ENCODE data around the gene BTNL9. TPM values are rescaled to one million over a fixed set of nuclear protein-coding genes. Genes with fewer than 3 reads are reported as not detected.
"Not testable (repeated sequence)": the region's sequence is repeated elsewhere in the genome, so short reads cannot be mapped to it uniquely, and the experiment has no call there.

The BTNL9 gene
- total RNA-seq, 1 donor from 2014 or later = not detected

- H3K4me1 Mint-ChIP-seq (ENCODE audit: unreplicated experiment) = no peaks in the 10 kb centered on the region
- peak; percentile 81 for DNase-seq (ENCODE audit: extremely low spot score, unreplicated experiment)
- no peak for TF ChIP-seq CTCF (IDR thresholded peaks at IDR 0.05)
- H3K36me3 Mint-ChIP-seq (ENCODE audit: unreplicated experiment) = no peaks in the 10 kb centered on the region
- H3K4me3 Mint-ChIP-seq (ENCODE audit: unreplicated experiment) = no peak overlapping the region
- H3K9me3 Mint-ChIP-seq (ENCODE audit: unreplicated experiment) = no peaks in the 10 kb centered on the region
- no peak overlapping the region for H3K27ac Mint-ChIP-seq (ENCODE audit: unreplicated experiment)
- peaks cover 23% of the 10 kb centered on the region for H3K27me3 Mint-ChIP-seq (ENCODE audit: unreplicated experiment)
Observed at GRCh38 chr5:181044093-181044599, 4.1 kb downstream of the BTNL9 start.

- no peaks in the 10 kb centered on the region for H3K4me1 Mint-ChIP-seq (ENCODE audit: unreplicated experiment)
- TF ChIP-seq CTCF (IDR thresholded peaks at IDR 0.05) = no peak
- H3K27me3 Mint-ChIP-seq (ENCODE audit: unreplicated experiment) = peaks cover 28% of the 10 kb centered on the region
- H3K9me3 Mint-ChIP-seq (ENCODE audit: unreplicated experiment) = no peaks in the 10 kb centered on the region
- H3K4me3 Mint-ChIP-seq (ENCODE audit: unreplicated experiment) = no peak overlapping the region
- H3K27ac Mint-ChIP-seq (ENCODE audit: unreplicated experiment) = no peak overlapping the region
- peak; percentile 79 for DNase-seq (ENCODE audit: extremely low spot score, unreplicated experiment)
- no peaks in the 10 kb centered on the region for H3K36me3 Mint-ChIP-seq (ENCODE audit: unreplicated experiment)
Observed at GRCh38 chr5:181044662-181045305, 4.7 kb downstream of the BTNL9 start.

GRCh38 chr5:181045316-181045715 lies 5.2 kb downstream of the BTNL9 start:
- TF ChIP-seq CTCF (IDR thresholded peaks at IDR 0.05) = no peak
- H3K27ac Mint-ChIP-seq (ENCODE audit: unreplicated experiment) = no peak overlapping the region
- peaks cover 27% of the 10 kb centered on the region for H3K27me3 Mint-ChIP-seq (ENCODE audit: unreplicated experiment)
- H3K9me3 Mint-ChIP-seq (ENCODE audit: unreplicated experiment) = no peaks in the 10 kb centered on the region
- peak; percentile 78 for DNase-seq (ENCODE audit: extremely low spot score, unreplicated experiment)
- no peaks in the 10 kb centered on the region for H3K4me1 Mint-ChIP-seq (ENCODE audit: unreplicated experiment)
- H3K36me3 Mint-ChIP-seq (ENCODE audit: unreplicated experiment) = no peaks in the 10 kb centered on the region
- H3K4me3 Mint-ChIP-seq (ENCODE audit: unreplicated experiment) = no peak overlapping the region

- DNase-seq (ENCODE audit: extremely low spot score, unreplicated experiment) = peak; percentile 85
- H3K36me3 Mint-ChIP-seq (ENCODE audit: unreplicated experiment); H3K4me1 Mint-ChIP-seq (ENCODE audit: unreplicated experiment); H3K27ac Mint-ChIP-seq (ENCODE audit: unreplicated experiment); H3K9me3 Mint-ChIP-seq (ENCODE audit: unreplicated experiment); H3K4me3 Mint-ChIP-seq (ENCODE audit: unreplicated experiment): not testable (repeated sequence)
- H3K27me3 Mint-ChIP-seq (ENCODE audit: unreplicated experiment) = peaks cover 30% of the 10 kb centered on the region
Observed at GRCh38 chr5:181045857-181046256, 5.8 kb downstream of the BTNL9 start.

GRCh38 chr5:181047288-181047687 lies 7.2 kb downstream of the BTNL9 start:
- no peak for DNase-seq (ENCODE audit: extremely low spot score, unreplicated experiment)
- Mint-ChIP-seq H3K27ac (ENCODE audit: unreplicated experiment) (no peak overlapping the region), H3K4me1 (ENCODE audit: unreplicated experiment) (peaks cover 7% of the 10 kb centered on the region), H3K9me3 (ENCODE audit: unreplicated experiment) (no peaks in the 10 kb centered on the region), H3K4me3 (ENCODE audit: unreplicated experiment) (no peak overlapping the region), H3K36me3 (ENCODE audit: unreplicated experiment) (no peaks in the 10 kb centered on the region), H3K27me3 (ENCODE audit: unreplicated experiment) (peaks cover 37% of the 10 kb centered on the region)
- TF ChIP-seq CTCF (IDR thresholded peaks at IDR 0.05) = no peak

All from osteocyte (in vitro differentiated cells).